Muscle layer of duodenum (tissue), 2 donors: ENCODE measurements around the gene PCDHAC2.

Experiments used
- H3K27ac ChIP-seq: one replicate; pipeline ENCODE4 v1.7.0; 2013; ENCODE audit warnings: mild to moderate bottlenecking, low read length
- H3K27me3 ChIP-seq: one replicate; pipeline ENCODE4 v1.7.0; 2013; ENCODE audit warnings: low read depth, mild to moderate bottlenecking, control low read depth, low read length
- H3K36me3 ChIP-seq, 2 donors: one replicate each; pipeline ENCODE4 v1.7.0; 2013; ENCODE audit warnings: low read length in 2 of 2, control low read depth in 1 of 2, mild to moderate bottlenecking in 1 of 2; ENCODE audit not compliant: insufficient read depth in 2 of 2, control insufficient read depth in 1 of 2
- H3K4me1 ChIP-seq, 2 donors: one replicate each; pipeline ENCODE4 v1.7.0; 2013; ENCODE audit warnings: low read length in 2 of 2, mild to moderate bottlenecking in 2 of 2, control low read depth in 1 of 2, moderate library complexity in 1 of 2; ENCODE audit not compliant: insufficient read depth in 2 of 2, control insufficient read depth in 1 of 2
- H3K4me3 ChIP-seq, 2 donors: one replicate each; pipeline ENCODE4 v1.7.0; 2013; ENCODE audit warnings: low read length in 2 of 2, low read depth in 1 of 2, mild to moderate bottlenecking in 1 of 2
- H3K9me3 ChIP-seq, 2 donors: one replicate each; pipeline ENCODE4 v1.7.0; 2013; ENCODE audit warnings: low read length in 2 of 2, control low read depth in 1 of 2, mild to moderate bottlenecking in 1 of 2; ENCODE audit not compliant: control insufficient read depth in 1 of 2
- donor health status: healthy.

Gene PCDHAC2

DNA sequence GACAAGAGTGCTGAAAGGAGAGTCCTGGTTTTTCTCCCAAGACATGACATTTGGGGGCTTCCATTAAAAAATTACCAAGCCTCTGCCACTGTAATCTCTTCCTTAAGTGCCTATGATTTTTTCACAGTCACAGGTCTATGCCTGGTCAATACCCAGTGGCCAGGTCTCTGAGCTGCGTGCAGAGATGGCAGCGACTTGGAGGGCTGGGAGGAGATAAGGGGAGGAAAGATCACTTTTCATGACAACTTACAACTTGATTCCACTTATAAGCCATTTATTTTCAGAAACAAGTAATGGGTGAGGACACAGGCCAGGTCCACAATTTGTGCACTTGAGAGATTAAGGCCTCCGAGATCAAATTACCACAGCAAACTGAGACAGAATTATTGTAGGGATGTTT is 1.9 kb upstream of the PCDHAC2 start:
- Histone ChIP-seq H3K9me3 (no peaks in the 10 kb centered on the region), H3K4me3 (no peak overlapping the region), H3K4me1 (peaks cover 0 to 9% of the 10 kb centered on the region in 2 donors), H3K27ac (no peak overlapping the region), H3K27me3 (peaks cover 5% of the 10 kb centered on the region), H3K36me3 (no peaks in the 10 kb centered on the region)

DNA sequence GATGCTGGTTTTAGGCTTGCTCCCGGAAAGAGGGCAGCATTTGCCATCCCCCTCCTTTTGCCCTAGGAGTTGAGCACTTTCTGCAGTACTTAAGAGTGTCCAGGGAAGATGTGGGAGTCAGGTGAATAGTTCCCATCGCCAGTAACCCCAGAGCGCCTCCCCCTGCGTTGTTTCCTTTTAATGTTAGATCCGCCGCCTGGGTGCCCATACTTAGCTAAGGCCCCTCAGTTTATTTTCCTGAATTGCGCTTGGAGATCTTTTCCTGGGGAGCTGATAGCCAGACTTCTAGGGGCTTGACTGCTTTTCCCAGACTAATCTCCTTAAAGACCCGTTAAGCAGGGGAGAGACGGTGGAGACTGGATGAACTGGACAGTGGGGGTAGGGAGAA is 377 bp upstream of the PCDHAC2 start:
- peak overlapping the region; percentile 69 to 84 for H3K4me3 ChIP-seq
- no peaks in the 10 kb centered on the region for H3K9me3 ChIP-seq
- no peak overlapping the region for H3K27ac ChIP-seq
- no peaks in the 10 kb centered on the region for H3K36me3 ChIP-seq
- peaks cover 0 to 9% of the 10 kb centered on the region in 2 donors for H3K4me1 ChIP-seq
- H3K27me3 ChIP-seq: peaks cover 5% of the 10 kb centered on the region

DNA sequence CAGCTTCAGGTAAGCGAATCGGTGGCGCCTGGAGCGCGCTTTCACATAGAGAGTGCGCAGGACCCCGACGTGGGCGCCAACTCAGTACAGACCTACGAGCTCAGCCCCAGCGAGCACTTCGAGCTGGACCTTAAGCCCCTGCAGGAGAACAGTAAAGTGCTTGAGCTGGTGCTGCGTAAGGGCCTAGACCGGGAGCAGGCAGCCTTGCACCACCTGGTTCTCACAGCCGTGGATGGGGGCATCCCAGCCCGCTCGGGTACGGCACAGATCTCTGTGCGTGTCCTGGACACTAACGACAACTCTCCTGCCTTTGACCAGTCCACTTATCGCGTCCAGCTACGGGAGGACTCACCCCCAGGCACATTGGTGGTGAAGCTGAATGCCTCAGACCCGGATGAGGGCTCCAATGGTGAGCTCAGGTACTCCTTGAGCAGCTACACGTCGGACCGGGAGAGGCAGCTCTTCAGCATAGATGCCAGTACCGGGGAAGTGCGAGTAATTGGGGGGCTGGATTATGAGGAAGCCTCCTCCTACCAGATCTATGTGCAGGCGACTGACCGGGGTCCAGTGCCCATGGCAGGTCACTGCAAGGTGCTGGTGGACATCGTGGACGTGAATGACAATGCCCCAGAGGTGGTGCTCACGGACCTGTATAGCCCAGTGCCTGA is 1.1 kb downstream of the PCDHAC2 start:
- peaks cover 0 to 9% of the 10 kb centered on the region in 2 donors for H3K4me1 ChIP-seq
- H3K36me3 ChIP-seq: no peaks in the 10 kb centered on the region
- H3K4me3 ChIP-seq: peak overlapping the region in 1 of 2 donors; percentile 84
- H3K27me3 ChIP-seq: peaks cover 5% of the 10 kb centered on the region
- no peak overlapping the region for H3K27ac ChIP-seq
- no peaks in the 10 kb centered on the region for H3K9me3 ChIP-seq

DNA sequence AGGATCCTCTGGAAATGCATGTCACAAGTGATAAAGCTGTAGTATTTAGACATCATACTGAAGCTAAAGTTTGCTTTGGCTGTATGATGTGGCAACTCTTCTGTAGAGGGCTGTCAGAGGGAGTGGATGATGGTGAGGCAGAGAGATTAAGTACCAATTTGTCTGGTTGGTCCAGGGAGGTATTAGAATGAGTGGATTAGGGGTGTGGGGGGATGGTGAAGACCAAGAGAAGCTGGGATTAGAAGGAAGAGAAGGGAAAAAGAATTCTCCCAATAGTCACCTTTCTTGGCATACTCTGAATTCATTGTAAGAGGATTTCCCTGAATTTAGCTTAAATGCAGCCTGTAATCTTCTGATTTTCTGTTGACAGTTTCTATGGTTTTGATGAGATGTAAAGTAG is 3.6 kb downstream of the PCDHAC2 start:
- Histone ChIP-seq H3K9me3 (no peaks in the 10 kb centered on the region), H3K36me3 (no peaks in the 10 kb centered on the region), H3K4me1 (peaks cover 0 to 9% of the 10 kb centered on the region in 2 donors), H3K27me3 (peaks cover 5% of the 10 kb centered on the region), H3K4me3 (no peak overlapping the region), H3K27ac (no peak overlapping the region)

DNA sequence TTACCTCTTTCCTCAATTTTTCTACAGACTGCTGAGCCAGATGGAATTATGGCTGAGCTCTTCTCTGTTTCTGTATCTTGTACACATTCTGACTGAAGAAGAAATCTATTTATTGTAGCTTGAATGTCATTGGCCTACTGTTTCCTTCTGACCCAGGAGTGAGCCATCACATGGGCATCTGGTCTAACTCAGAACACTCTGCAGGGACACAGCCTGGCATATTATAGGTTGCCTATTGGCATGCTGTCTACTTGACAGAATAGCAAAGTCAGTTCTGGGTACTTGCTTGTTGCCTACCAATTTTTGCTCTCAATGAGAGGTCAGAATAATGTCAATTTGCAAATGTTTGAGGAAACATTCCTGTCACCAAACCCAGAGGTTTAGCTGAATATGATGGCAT is 7.3 kb downstream of the PCDHAC2 start:
- H3K27ac ChIP-seq: no peak overlapping the region
- no peaks in the 10 kb centered on the region for H3K27me3 ChIP-seq
- H3K36me3 ChIP-seq: no peaks in the 10 kb centered on the region
- H3K9me3 ChIP-seq: no peaks in the 10 kb centered on the region
- no peaks in the 10 kb centered on the region for H3K4me1 ChIP-seq
- H3K4me3 ChIP-seq: no peak overlapping the region

DNA sequence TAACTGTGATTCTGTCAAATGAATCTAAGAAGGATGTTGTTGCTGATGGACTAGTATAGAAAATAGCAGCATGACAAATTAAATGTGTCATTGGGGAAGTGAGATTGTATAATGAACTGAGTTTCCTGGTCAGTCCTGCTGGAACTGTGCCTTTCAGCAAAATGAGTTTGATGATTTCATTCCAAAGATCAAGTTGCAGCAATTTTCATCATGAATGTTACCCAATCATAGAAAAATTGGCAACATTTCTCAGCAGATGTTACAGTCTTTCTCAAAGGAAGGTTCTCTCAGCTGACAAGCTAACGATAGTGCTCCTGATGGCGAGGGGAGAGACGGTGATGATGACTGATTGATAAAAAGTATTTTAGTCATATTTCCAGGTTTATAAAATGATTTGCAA is 10.7 kb downstream of the PCDHAC2 start:
- no peaks in the 10 kb centered on the region for H3K36me3 ChIP-seq
- no peak overlapping the region for H3K4me3 ChIP-seq
- H3K27ac ChIP-seq: no peak overlapping the region

DNA sequence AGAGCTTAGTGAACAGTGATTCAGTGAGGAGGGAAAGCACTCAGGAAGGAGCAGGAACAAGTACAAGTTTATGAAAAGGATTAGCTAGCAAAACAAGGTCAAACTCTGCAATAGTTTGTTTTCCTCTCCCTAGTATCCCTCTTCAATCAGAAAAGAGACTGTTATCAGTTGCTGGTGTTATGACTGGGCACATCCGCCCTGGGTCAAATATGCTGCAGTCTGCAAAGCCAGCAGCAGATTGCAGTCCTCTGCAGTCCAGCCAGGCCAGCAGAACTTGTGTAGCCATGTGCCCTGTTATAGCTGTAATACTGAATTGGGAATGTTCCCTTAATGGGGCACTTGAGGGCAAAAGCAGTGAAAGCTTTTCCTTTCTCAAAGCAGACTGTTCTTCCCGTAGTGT is 12.0 kb downstream of the PCDHAC2 start:
- Histone ChIP-seq H3K4me3 (no peak overlapping the region), H3K27me3 (no peaks in the 10 kb centered on the region), H3K36me3 (no peaks in the 10 kb centered on the region), H3K4me1 (no peaks in the 10 kb centered on the region), H3K9me3 (no peaks in the 10 kb centered on the region), H3K27ac (no peak overlapping the region)

More for the DNA sequence above, 10.7 kb downstream of the PCDHAC2 start:
- Histone ChIP-seq H3K27me3 (no peaks in the 10 kb centered on the region), H3K4me1 (no peaks in the 10 kb centered on the region), H3K9me3 (no peaks in the 10 kb centered on the region)

DNA sequence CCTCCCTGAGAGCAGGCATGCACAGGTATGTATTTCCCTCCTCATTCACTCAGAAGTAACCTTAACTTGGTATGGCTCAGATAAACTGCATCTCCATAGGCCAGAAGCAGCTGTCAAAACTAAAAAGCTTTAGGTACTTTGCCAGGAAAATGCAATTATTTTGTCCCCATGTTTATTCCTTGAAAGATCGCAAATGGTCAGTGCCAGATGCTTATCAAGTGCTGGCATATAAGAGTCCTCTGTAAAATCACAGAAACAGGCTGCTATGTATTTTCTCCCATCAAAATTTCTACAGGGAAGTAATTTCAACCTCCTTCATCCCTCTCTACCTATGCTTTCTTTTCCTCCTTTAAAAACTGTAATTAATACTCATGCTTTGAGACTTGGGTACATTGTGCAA is 12.7 kb downstream of the PCDHAC2 start:
- Histone ChIP-seq H3K4me3 (no peak overlapping the region), H3K4me1 (no peaks in the 10 kb centered on the region), H3K36me3 (no peaks in the 10 kb centered on the region), H3K27me3 (no peaks in the 10 kb centered on the region), H3K9me3 (no peaks in the 10 kb centered on the region), H3K27ac (no peak overlapping the region)

DNA sequence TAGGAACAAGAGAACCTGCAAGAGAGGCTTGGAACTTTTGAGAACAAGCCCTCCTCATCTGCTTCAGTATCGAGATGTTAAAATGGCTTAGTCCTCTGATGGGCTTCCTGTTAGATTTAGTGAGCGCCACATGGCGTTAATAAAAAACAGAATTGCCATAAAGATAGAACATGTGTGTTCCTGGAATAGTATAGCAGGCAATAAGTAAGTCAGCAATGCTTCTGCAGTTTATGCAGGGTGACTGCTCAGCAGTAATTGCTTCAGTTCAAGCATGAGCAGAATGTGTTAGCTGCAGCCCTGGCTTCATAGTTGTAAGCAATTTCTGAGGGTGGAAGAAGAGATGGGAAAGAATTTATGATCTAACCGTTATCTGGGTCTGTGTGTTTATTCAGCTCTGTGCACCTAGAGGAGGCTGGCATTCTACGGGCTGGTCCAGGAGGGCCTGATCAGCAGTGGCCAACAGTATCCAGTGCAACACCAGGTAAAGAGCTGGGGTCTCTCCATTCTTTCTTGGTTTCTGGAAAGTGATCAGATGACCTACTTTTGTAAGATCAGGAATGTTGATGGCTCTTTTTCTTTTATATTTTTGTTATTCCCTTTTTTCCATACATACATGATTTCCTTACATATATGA is 15.9 kb downstream of the PCDHAC2 start:
- no peaks in the 10 kb centered on the region for H3K36me3 ChIP-seq
- no peaks in the 10 kb centered on the region for H3K4me1 ChIP-seq
- H3K27me3 ChIP-seq: no peaks in the 10 kb centered on the region
- H3K27ac ChIP-seq: no peak overlapping the region
- H3K9me3 ChIP-seq: no peaks in the 10 kb centered on the region
- H3K4me3 ChIP-seq: no peak overlapping the region

DNA sequence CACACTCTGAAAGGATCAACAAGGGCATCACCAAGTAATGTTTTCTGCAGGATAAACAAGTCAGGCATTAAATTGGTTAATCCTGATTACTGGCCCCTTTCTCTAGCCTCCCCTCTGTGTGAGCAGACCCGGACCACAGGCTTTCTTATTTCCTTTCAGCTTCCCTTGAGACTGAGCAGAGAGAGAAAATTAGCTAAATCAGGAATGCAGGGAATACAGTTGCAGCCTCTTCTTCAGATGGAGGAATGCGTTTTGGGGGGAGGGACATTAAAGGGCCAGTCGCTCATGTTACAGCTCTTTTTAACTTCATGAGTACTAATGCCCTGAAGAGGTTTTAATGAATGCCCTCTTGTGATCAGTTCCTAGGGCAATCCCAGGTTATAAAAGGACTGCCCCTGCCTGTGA is 19.8 kb downstream of the PCDHAC2 start:
- H3K36me3 ChIP-seq: no peaks in the 10 kb centered on the region
- no peaks in the 10 kb centered on the region for H3K4me1 ChIP-seq
- H3K27ac ChIP-seq: no peak overlapping the region
- H3K27me3 ChIP-seq: no peaks in the 10 kb centered on the region
- H3K9me3 ChIP-seq: no peaks in the 10 kb centered on the region
- no peak overlapping the region for H3K4me3 ChIP-seq

DNA sequence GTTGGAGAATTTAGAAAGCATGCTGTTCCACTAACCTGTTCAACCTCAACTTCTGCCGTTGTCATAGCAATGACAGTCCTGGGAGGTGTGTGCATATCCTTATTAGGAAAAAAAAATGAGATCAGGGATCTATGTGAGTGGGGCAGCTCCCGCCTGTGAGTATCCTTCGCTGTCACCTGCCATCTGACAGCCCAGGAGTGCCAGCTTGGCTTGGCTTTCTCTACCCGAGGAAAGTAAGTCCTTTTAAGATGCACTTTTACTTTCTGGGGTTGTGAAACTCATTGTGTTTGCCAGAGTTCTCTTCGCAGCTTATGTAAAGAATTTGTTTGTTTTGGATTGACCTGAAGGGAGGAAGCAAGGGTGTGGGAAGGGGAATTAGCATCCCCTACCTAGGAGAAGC is 21.8 kb downstream of the PCDHAC2 start:
- no peaks in the 10 kb centered on the region for H3K4me1 ChIP-seq
- H3K27ac ChIP-seq: no peak overlapping the region
- H3K9me3 ChIP-seq: no peaks in the 10 kb centered on the region
- H3K27me3 ChIP-seq: no peaks in the 10 kb centered on the region
- no peaks in the 10 kb centered on the region for H3K36me3 ChIP-seq
- H3K4me3 ChIP-seq: no peak overlapping the region

DNA sequence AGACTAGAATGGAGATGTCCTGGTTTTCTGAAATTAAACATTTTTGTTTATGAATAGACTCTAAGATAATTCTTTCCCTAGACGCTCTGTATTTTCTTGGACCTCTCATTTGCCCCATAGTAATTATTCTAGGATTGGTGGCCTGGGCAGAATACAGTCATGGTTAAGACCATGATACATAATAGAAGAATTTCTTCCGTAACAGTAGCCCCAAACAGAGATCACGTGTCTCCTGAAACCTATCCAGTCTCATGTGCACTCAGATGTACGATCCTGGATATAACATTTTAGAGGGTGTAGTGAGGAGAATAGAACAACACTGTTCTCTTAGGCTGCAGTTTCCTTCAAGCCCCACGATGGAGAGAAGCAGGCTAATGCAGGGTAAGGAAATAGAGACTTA is 22.3 kb downstream of the PCDHAC2 start:
- H3K4me3 ChIP-seq: no peak overlapping the region
- no peaks in the 10 kb centered on the region for H3K4me1 ChIP-seq
- no peaks in the 10 kb centered on the region for H3K36me3 ChIP-seq
- H3K27me3 ChIP-seq: no peaks in the 10 kb centered on the region
- no peaks in the 10 kb centered on the region for H3K9me3 ChIP-seq
- H3K27ac ChIP-seq: no peak overlapping the region
